HepG2 (cell line): ENCODE results near the gene POLRMT.

Source experiments
- CBX5 ChIP-seq: sonication (generic); formaldehyde crosslinking; IDR thresholded peaks from 2 replicates; pipeline ENCODE4 v1.4.0; 2020; ENCODE audit warnings: missing genetic modification reagents, borderline replicate concordance
- NBN ChIP-seq: fragments of 450-650 bp; conservative IDR thresholded peaks from 2 replicates; pipeline ENCODE4 v1.6.1; 2017
- NR2F6 ChIP-seq, 2 experiments: IDR thresholded peaks; 2 replicates each; pipeline ENCODE4 v1.6.1; 2016; ENCODE audit warnings: antibody characterized with exemption in 1 of 2, mild to moderate bottlenecking in 1 of 2
- SALL2 ChIP-seq: sonication (generic); formaldehyde crosslinking; IDR thresholded peaks from 2 replicates; pipeline ENCODE4 v1.8.1; 2023; ENCODE audit warnings: mild to moderate bottlenecking, missing genetic modification reagents, inconsistent platforms
- TRIM24 ChIP-seq: sonication (generic); formaldehyde crosslinking; IDR thresholded peaks from 2 replicates; pipeline ENCODE4 v1.8.0; 2022; ENCODE audit warnings: mild to moderate bottlenecking, missing genetic modification reagents
- U2AF1 ChIP-seq: fragments of 200-400 bp; formaldehyde crosslinking; optimal IDR thresholded peaks from 2 replicates; pipeline ENCODE3; 2017; ENCODE audit warnings: mild to moderate bottlenecking, low read depth, low read length
- TF ChIP-seq, protein P1 (sequence below): sonication (generic); formaldehyde crosslinking; IDR thresholded peaks from 2 replicates; pipeline ENCODE4 v1.5.1; 2020; ENCODE audit warnings: mild to moderate bottlenecking, missing genetic modification reagents, moderate library complexity
- TF ChIP-seq, protein P2 (sequence below): sonication (generic); formaldehyde crosslinking; IDR thresholded peaks from one replicate; pipeline ENCODE4 v1.5.1; 2020; ENCODE audit warnings: mild to moderate bottlenecking, missing genetic modification reagents; ENCODE audit errors: not compliant biosample characterization
- TF ChIP-seq, protein P3 (sequence below): sonication (generic); formaldehyde crosslinking; IDR thresholded peaks from 2 replicates; pipeline ENCODE4 v1.5.0; 2020; ENCODE audit warnings: missing genetic modification reagents

DNA sequence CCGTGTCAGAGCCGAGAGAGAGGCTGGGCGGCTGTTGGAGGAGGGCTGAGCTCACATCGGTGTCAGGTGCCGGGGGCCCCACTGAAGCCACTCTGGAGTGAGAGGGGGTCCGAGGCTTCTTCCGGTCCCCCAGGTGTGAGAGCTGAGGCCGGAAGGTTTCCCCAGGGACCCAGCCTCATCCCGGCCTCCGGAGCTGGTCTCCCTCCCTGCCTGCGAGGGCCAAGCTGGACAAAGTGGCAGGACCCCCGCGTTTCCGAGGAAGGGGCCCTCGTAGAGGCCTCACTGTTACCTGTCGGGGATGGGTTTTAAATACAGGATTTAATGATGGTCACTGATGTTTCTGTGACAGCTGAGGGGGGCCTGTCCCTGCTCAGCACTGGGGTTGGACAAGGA is 37.1 kb downstream of the POLRMT start:
- TF ChIP-seq, protein P1, sequence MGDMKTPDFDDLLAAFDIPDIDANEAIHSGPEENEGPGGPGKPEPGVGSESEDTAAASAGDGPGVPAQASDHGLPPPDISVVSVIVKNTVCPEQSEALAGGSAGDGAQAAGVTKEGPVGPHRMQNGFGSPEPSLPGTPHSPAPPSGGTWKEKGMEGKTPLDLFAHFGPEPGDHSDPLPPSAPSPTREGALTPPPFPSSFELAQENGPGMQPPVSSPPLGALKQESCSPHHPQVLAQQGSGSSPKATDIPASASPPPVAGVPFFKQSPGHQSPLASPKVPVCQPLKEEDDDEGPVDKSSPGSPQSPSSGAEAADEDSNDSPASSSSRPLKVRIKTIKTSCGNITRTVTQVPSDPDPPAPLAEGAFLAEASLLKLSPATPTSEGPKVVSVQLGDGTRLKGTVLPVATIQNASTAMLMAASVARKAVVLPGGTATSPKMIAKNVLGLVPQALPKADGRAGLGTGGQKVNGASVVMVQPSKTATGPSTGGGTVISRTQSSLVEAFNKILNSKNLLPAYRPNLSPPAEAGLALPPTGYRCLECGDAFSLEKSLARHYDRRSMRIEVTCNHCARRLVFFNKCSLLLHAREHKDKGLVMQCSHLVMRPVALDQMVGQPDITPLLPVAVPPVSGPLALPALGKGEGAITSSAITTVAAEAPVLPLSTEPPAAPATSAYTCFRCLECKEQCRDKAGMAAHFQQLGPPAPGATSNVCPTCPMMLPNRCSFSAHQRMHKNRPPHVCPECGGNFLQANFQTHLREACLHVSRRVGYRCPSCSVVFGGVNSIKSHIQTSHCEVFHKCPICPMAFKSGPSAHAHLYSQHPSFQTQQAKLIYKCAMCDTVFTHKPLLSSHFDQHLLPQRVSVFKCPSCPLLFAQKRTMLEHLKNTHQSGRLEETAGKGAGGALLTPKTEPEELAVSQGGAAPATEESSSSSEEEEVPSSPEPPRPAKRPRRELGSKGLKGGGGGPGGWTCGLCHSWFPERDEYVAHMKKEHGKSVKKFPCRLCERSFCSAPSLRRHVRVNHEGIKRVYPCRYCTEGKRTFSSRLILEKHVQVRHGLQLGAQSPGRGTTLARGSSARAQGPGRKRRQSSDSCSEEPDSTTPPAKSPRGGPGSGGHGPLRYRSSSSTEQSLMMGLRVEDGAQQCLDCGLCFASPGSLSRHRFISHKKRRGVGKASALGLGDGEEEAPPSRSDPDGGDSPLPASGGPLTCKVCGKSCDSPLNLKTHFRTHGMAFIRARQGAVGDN (CRISPR knock-in tag): no peak
- TF ChIP-seq NR2F6 (IDR thresholded peaks at IDR 0.05) (no peak), NR2F6 (CRISPR knock-in tag; IDR thresholded peaks at IDR 0.05) (no peak), U2AF1 (no peak), CBX5 (CRISPR knock-in tag) (no peak), NBN (no peak), SALL2 (no peak), TRIM24 (CRISPR knock-in tag) (no peak)
- TF ChIP-seq, protein P2, sequence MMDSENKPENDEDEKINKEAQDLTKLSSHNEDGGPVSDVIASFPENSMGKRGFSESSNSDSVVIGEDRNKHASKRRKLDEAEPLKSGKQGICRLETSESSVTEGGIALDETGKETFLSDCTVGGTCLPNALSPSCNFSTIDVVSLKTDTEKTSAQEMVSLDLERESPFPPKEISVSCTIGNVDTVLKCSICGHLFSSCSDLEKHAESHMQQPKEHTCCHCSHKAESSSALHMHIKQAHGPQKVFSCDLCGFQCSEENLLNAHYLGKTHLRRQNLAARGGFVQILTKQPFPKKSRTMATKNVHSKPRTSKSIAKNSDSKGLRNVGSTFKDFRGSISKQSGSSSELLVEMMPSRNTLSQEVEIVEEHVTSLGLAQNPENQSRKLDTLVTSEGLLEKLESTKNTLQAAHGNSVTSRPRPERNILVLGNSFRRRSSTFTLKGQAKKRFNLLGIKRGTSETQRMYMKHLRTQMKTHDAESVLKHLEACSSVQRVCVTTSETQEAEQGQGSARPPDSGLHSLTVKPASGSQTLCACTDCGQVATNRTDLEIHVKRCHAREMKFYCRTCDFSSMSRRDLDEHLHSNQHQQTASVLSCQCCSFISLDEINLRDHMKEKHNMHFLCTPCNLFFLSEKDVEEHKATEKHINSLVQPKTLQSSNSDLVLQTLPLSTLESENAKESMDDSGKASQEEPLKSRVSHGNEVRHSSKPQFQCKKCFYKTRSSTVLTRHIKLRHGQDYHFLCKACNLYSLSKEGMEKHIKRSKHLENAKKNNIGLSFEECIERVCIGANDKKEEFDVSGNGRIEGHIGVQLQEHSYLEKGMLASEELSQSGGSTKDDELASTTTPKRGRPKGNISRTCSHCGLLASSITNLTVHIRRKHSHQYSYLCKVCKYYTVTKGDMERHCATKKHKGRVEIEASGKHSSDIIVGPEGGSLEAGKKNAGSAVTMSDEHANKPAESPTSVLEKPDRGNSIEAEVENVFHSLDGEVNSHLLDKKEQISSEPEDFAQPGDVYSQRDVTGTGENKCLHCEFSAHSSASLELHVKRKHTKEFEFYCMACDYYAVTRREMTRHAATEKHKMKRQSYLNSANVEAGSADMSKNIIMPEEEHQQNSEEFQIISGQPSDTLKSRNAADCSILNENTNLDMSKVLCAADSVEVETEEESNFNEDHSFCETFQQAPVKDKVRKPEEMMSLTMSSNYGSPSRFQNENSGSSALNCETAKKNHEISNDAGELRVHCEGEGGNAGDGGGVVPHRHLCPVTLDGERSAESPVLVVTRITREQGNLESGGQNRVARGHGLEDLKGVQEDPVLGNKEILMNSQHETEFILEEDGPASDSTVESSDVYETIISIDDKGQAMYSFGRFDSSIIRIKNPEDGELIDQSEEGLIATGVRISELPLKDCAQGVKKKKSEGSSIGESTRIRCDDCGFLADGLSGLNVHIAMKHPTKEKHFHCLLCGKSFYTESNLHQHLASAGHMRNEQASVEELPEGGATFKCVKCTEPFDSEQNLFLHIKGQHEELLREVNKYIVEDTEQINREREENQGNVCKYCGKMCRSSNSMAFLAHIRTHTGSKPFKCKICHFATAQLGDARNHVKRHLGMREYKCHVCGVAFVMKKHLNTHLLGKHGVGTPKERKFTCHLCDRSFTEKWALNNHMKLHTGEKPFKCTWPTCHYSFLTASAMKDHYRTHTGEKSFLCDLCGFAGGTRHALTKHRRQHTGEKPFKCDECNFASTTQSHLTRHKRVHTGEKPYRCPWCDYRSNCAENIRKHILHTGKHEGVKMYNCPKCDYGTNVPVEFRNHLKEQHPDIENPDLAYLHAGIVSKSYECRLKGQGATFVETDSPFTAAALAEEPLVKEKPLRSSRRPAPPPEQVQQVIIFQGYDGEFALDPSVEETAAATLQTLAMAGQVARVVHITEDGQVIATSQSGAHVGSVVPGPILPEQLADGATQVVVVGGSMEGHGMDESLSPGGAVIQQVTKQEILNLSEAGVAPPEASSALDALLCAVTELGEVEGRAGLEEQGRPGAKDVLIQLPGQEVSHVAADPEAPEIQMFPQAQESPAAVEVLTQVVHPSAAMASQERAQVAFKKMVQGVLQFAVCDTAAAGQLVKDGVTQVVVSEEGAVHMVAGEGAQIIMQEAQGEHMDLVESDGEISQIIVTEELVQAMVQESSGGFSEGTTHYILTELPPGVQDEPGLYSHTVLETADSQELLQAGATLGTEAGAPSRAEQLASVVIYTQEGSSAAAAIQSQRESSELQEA (CRISPR knock-in tag): no peak
- TF ChIP-seq, protein P3, sequence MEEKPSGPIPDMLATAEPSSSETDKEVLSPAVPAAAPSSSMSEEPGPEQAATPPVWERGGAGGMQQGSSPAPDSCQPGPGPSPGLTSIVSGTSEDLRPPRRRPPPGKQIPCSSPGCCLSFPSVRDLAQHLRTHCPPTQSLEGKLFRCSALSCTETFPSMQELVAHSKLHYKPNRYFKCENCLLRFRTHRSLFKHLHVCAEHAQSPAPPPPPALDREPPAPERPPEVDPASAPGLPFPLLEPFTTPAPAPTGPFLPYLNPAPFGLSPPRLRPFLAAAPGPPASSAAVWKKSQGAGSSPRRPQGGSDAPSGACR (CRISPR knock-in tag): no peak
